Progenitor cell of endocrine pancreas (in vitro differentiated cells): ENCODE measurements around the gene TMEM150B. TPM values are rescaled to one million over a fixed set of nuclear protein-coding genes. Genes with fewer than 3 reads are reported as not detected.
A peak's percentile ranks its signal among the peaks of the same experiment; 100 is the strongest.
"Not testable (repeated sequence)": the region's sequence is repeated elsewhere in the genome, so short reads cannot be mapped to it uniquely, and the experiment has no call there.

Experiments
- DNase-seq: peaks from one replicate; pipeline ENCODE4 v3.0.0; 2021; ENCODE audit warnings: low spot score; ENCODE audit not compliant: unreplicated experiment
- H3K27ac Mint-ChIP-seq: 2 replicates; pipeline ENCODE4 v1.8.0; 2021; ENCODE audit warnings: mild to moderate bottlenecking, moderate library complexity, mixed read lengths
- H3K27me3 Mint-ChIP-seq: 2 replicates; pipeline ENCODE4 v1.8.0; 2021; ENCODE audit warnings: mixed read lengths
- H3K36me3 Mint-ChIP-seq: 2 replicates; pipeline ENCODE4 v1.8.0; 2022; ENCODE audit warnings: mixed read lengths; ENCODE audit not compliant: insufficient read depth
- H3K4me1 Mint-ChIP-seq: 2 replicates; pipeline ENCODE4 v1.8.0; 2021; ENCODE audit warnings: low read depth, mixed read lengths
- H3K4me3 Mint-ChIP-seq: 2 replicates; pipeline ENCODE4 v1.8.0; 2021; ENCODE audit warnings: low read depth, mild to moderate bottlenecking, moderate library complexity, mixed read lengths
- H3K9me3 Mint-ChIP-seq: 2 replicates; pipeline ENCODE4 v1.8.0; 2021; ENCODE audit warnings: low read depth, mixed read lengths
- total RNA-seq: library from RNA; stranded (reverse); gene quantifications from 2 replicates; pipeline ENCODE4 v1.2.1, GENCODE V29; 2021
- TF ChIP-seq, protein P1 (sequence below): fragments of 200-600 bp; sonication (generic); IDR thresholded peaks from one replicate; pipeline ENCODE4 v1.5.0; 2021; ENCODE audit warnings: antibody characterized with exemption, mild to moderate bottlenecking; ENCODE audit not compliant: unreplicated experiment

TMEM150B gene
- total RNA-seq, 1 donor from 2014 or later: not detected

DNA sequence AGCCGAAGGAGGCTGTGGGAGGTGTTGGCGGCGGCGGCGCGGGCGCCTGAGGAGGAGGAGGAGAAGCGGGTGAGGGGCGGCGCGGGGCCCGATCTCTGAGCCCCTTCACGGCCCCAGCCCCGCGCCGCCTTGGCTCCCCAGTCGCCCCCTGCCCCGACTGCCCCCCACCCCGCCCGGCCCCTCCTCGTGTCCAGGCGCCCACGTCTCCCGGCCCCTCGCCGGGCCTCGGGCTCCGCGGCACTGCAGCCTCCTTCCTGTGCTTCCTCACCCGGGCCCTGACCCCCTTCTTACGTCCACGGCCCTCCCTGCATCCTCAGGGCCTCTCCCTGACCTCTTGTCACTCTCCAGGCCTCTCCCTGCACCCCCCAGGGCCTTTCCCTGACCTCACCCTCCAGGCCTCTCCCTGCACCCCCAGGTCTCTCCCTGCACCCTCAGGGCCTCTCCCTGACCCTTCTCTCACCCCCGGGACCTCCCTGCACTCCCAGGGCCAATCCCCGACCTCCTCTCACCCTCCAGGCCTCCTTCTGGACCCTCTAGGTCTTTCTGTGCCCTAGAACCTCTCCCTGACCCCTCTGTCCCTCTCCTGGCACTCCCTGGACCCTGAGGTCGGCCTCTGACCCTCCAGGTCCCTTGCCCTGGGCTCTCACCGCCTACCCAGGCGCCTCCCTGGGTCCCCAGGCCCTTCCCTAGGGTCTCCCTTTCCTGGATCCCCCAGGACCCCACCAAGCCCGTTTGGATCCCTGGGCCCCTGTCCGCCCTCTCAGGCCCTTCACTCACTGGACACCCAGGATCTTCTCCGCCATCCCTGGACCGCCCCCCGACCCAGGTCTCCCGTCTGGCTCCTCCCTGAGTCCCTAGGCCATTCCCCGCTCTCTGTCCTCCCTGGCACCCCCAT is 15.0 kb upstream of the TMEM150B start:
- Mint-ChIP-seq H3K4me1 (peaks cover 12% of the 10 kb centered on the region), H3K4me3 (peak overlapping the region; percentile 96), H3K36me3 (peaks cover 4% of the 10 kb centered on the region), H3K27ac (peak overlapping the region; percentile 100), H3K9me3 (no peaks in the 10 kb centered on the region), H3K27me3 (peaks cover 3% of the 10 kb centered on the region)
- peak; percentile 29 for DNase-seq
- TF ChIP-seq, protein P1, sequence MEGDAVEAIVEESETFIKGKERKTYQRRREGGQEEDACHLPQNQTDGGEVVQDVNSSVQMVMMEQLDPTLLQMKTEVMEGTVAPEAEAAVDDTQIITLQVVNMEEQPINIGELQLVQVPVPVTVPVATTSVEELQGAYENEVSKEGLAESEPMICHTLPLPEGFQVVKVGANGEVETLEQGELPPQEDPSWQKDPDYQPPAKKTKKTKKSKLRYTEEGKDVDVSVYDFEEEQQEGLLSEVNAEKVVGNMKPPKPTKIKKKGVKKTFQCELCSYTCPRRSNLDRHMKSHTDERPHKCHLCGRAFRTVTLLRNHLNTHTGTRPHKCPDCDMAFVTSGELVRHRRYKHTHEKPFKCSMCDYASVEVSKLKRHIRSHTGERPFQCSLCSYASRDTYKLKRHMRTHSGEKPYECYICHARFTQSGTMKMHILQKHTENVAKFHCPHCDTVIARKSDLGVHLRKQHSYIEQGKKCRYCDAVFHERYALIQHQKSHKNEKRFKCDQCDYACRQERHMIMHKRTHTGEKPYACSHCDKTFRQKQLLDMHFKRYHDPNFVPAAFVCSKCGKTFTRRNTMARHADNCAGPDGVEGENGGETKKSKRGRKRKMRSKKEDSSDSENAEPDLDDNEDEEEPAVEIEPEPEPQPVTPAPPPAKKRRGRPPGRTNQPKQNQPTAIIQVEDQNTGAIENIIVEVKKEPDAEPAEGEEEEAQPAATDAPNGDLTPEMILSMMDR: no peak

DNA sequence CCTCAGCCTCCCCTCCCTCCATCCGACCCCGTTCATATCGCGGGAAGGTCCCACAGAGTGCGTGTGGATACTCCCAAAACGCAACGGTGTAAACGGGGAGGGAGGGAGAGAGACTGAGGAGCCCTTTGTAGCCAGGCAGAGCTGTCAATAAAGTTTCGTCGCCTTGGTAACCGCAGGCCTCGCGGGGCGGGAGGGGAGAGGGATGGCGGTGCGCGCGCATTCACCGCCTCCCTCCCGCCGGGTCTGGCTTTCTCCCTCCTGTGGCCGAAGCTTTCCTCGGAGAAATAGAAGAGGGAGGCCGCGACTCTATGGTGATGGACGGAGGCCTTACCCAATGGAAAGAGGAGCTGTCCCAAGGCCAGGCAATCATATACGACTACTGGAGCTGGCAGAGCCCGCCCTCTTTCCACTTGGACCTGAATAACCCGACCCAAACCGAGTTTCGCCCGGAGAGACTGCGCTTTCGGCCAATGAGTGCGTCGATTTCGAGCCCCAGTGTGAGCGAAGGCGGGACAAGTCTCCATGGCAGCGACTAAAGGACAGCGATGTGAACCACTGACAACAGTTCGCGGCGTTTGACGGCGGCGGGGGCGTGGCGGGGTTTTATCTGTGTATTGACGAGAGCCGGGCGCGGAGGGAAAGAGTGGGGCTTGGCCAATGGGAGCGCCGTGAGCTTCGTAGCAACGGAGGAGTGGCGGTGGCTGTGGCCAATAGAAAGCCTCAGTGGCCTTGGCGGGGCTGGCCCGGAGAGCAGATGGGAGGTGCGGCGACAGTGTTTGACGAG is 14.2 kb upstream of the TMEM150B start, which contains the start of gene KMT5C:
Gene KMT5C (plus strand): TSS at position 772 of the 784 bp plus-strand sequence. CDS start 2,061 bp downstream, outside the sequence.
- H3K9me3 Mint-ChIP-seq: no peaks in the 10 kb centered on the region
- peaks cover 3% of the 10 kb centered on the region for H3K27me3 Mint-ChIP-seq
- peak within 1 kb of the TSS; percentile 100 for H3K27ac Mint-ChIP-seq
- peaks cover 12% of the 10 kb centered on the region for H3K4me1 Mint-ChIP-seq
- peak within 1 kb of the TSS; percentile 96 for H3K4me3 Mint-ChIP-seq
- DNase-seq: peak; percentile 100
- TF ChIP-seq, protein P1: no peak
- H3K36me3 Mint-ChIP-seq: peaks cover 2% of the 10 kb centered on the region

DNA sequence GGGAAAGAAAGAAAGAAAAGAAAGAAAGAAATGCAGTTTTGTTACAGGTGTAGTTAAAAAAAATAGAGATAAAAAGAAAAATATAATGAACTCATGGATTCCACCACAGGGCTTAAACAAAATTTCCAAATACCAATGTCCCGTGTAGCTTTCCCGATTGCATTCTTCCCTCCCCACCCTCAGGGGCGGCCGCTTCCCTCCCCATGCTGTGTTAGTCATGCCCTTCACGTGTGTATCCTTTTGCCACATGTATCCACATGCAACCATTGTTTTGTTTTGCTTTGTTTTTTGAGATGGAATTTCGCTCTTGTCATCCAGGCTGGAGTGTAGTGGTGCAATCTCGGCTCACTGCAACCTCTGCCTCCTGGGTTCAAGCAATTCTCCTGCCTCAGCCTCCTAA is 11.0 kb upstream of the TMEM150B start:
- TF ChIP-seq, protein P1: no peak
- H3K36me3 Mint-ChIP-seq: no peaks in the 10 kb centered on the region
- DNase-seq: no peak
- H3K27me3 Mint-ChIP-seq: peaks cover 7% of the 10 kb centered on the region
- H3K4me3 Mint-ChIP-seq: no peak overlapping the region
- H3K27ac Mint-ChIP-seq: no peak overlapping the region
- peaks cover 6% of the 10 kb centered on the region for H3K4me1 Mint-ChIP-seq
- no peaks in the 10 kb centered on the region for H3K9me3 Mint-ChIP-seq

DNA sequence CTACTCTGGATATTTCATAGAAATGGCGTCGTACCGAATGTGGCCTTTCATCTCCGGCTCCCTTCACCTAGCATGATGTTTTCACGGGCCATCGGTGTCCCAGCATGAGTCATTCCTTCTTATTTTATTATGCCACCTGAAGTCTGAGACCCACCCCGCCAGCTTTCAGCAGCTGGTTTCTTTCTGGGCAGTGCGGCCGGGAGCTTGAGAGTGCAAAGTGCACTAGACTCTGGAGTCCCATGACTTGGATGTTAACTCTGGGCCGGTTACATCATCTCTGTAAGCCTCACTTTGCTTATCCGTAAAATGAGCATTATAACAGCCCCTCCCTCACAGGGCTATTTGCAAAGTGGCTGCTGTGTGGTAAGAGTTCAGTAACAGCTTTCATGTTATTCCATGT is 8.7 kb upstream of the TMEM150B start:
- Mint-ChIP-seq H3K4me1 (peaks cover 5% of the 10 kb centered on the region), H3K4me3 (no peak overlapping the region), H3K27me3 (peaks cover 7% of the 10 kb centered on the region), H3K36me3 (no peaks in the 10 kb centered on the region), H3K9me3 (no peaks in the 10 kb centered on the region), H3K27ac (peak overlapping the region; percentile 25)
- DNase-seq: no peak
- TF ChIP-seq, protein P1: no peak

DNA sequence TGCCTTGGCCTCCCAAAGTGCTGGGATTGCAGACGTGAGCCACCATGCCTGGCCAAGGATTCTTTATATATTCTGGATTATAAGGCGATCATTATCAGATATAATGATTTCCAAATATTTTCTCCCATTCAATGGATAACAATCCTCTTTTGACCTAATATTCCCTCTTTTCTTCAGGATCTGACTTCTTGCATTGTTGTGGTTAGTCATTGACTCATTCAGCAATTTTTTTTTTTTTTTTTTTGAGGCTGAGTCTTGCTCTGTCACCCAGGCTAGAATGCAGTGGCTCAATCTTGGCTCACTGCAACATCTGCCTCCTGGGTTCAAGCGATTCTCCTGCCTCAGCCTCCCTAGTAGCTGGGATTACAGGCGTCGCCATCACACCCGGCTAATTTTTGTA is 4.7 kb upstream of the TMEM150B start:
- not testable (repeated sequence) for H3K4me3 Mint-ChIP-seq, H3K27ac Mint-ChIP-seq, H3K4me1 Mint-ChIP-seq, H3K36me3 Mint-ChIP-seq, DNase-seq, H3K9me3 Mint-ChIP-seq, H3K27me3 Mint-ChIP-seq

DNA sequence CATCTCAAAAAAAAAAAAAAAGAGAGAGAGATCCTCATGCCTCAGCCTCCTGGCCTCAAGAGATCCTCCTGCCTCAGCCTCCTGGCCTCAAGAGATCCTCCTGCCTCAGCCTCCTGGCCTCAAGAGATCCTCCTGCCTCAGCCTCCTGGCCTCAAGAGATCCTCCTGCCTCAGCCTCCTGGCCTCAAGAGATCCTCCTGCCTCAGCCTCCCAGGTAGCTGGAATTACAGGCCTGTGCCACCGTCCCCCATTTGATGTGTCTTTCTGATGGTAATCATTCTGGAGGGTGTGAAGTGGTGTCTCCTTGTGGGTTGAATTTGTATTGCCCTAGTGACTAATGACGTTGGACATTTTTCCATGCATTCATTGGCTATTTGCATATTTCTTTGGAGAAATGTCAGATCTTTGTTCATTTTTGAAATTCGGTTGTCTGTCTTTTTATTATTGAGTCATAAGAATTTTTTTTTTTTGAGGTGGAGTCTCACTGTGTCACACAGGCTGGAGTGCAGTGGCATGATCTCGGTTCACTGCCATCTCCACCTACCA is 3.7 kb upstream of the TMEM150B start:
- H3K27ac Mint-ChIP-seq, DNase-seq, H3K36me3 Mint-ChIP-seq, H3K4me3 Mint-ChIP-seq, H3K9me3 Mint-ChIP-seq, H3K27me3 Mint-ChIP-seq, H3K4me1 Mint-ChIP-seq: not testable (repeated sequence)
